Endothelial cell of umbilical vein (primary cell): ENCODE data around the gene RLN3. TPM values are rescaled to one million over a fixed set of nuclear protein-coding genes. Genes with fewer than 3 reads are reported as not detected.

Experiments
- BruUV-seq: library from RNA; stranded (reverse); fragments of 400-500 nt; replicated peaks from 2 replicates; lab custom pipeline; 2021; lab: Mats Ljungman, UMichigan
- CTCF ChIA-PET: fragments of 300-600, 350-600 bp; sonication (Branson Sonifier 250); formaldehyde crosslinking; loops from one replicate; lab custom pipeline; 2021; ENCODE audit warnings: antibody characterized with exemption, inconsistent platforms; lab: Charles Lee
- POLR2A ChIA-PET: fragments of 300-600, 350-600 bp; sonication (Branson Sonifier 250); formaldehyde crosslinking; loops from one replicate; lab custom pipeline; 2021; ENCODE audit warnings: antibody characterized with exemption, inconsistent platforms; lab: Charles Lee
- DNase-seq: peaks from one replicate; pipeline ENCODE4 v3.0.0-alpha.2; 2011; ENCODE audit warnings: low read depth, low spot score
- FAIRE-seq: peaks from 2 replicates; lab custom pipeline; 2011; peaks lifted over from hg19 to GRCh38; lab: Jason Lieb, UNC
- H2AFZ ChIP-seq: 2 replicates; pipeline ENCODE4 v1.6.0; 2012; ENCODE audit warnings: low read depth, low read length, control low read depth, inconsistent platforms
- H3K27ac ChIP-seq: 2 replicates; pipeline ENCODE4 v1.5.1; 2011; ENCODE audit warnings: low read depth, mild to moderate bottlenecking, control low read depth, low read length, moderate library complexity; ENCODE audit not compliant: insufficient read depth
- H3K27me3 ChIP-seq, 2 experiments: 2 replicates each; pipeline versions ENCODE4 v1.6.0 to v1.6.1; 2011; ENCODE audit warnings: low read length in 2 of 2, mixed read lengths in 1 of 2; ENCODE audit not compliant: control insufficient read depth in 2 of 2, insufficient read depth in 2 of 2
- H3K36me3 ChIP-seq, 2 experiments: 2 replicates in 1 of 2; 3 replicates in 1 of 2; pipeline ENCODE4 v1.5.1; 2011; ENCODE audit warnings: low read length in 2 of 2, mild to moderate bottlenecking in 1 of 2, moderate library complexity in 1 of 2; ENCODE audit not compliant: control insufficient read depth in 2 of 2, insufficient read depth in 2 of 2; ENCODE audit errors: extremely low read depth in 1 of 2
- H3K4me1 ChIP-seq: 3 replicates; pipeline ENCODE4 v1.5.1; 2011; ENCODE audit warnings: mild to moderate bottlenecking, low read length; ENCODE audit not compliant: control insufficient read depth, insufficient read depth; ENCODE audit errors: extremely low read depth
- H3K4me2 ChIP-seq: 2 replicates; pipeline ENCODE4 v1.6.1; 2011; ENCODE audit warnings: low read length, control low read depth, mixed read lengths; ENCODE audit not compliant: insufficient read depth
- H3K4me3 ChIP-seq, 3 experiments: fragments of 200-600 bp in 1 of 3; sonication (generic), shearing (Covaris generic) in 1 of 3; replicated peaks in 1 of 3; 2 replicates each; pipeline ENCODE4 v1.5.1; 2011 to 2016; ENCODE audit warnings: control low read depth in 3 of 3, low read length in 3 of 3, mild to moderate bottlenecking in 2 of 3, inconsistent platforms in 1 of 3, low read depth in 1 of 3, moderate library complexity in 1 of 3; ENCODE audit not compliant: insufficient read depth in 1 of 3
- H3K79me2 ChIP-seq: 2 replicates; pipeline ENCODE4 v1.6.0; 2012; ENCODE audit warnings: low read length, inconsistent platforms; ENCODE audit not compliant: control insufficient read depth, insufficient read depth
- H3K9ac ChIP-seq: replicated peaks from 2 replicates; pipeline ENCODE3; 2011; ENCODE audit warnings: low read length, control low read depth; ENCODE audit not compliant: insufficient read depth; ENCODE audit errors: extremely low read depth
- H3K9me1 ChIP-seq: replicated peaks from 3 replicates; pipeline ENCODE4 v1.6.0; 2011; ENCODE audit warnings: mild to moderate bottlenecking, low read length; ENCODE audit not compliant: control insufficient read depth, insufficient read depth; ENCODE audit errors: extremely low read depth
- H3K9me3 ChIP-seq: replicated peaks from 2 replicates; pipeline ENCODE4 v1.5.1; 2012; ENCODE audit warnings: low read length, inconsistent platforms; ENCODE audit not compliant: control insufficient read depth, insufficient read depth
- H4K20me1 ChIP-seq: replicated peaks from 2 replicates; pipeline ENCODE3; 2011; ENCODE audit warnings: mild to moderate bottlenecking, low read length; ENCODE audit not compliant: control insufficient read depth, insufficient read depth; ENCODE audit errors: extremely low read depth
- EZH2 ChIP-seq: IDR thresholded peaks from 2 replicates; pipeline ENCODE4 v1.6.1; 2012; ENCODE audit warnings: borderline replicate concordance, low read depth, mild to moderate bottlenecking, moderate library complexity, low read length, inconsistent platforms; ENCODE audit not compliant: severe bottlenecking
- FOS ChIP-seq: IDR thresholded peaks from 2 replicates; pipeline ENCODE4 v1.6.1; 2011; ENCODE audit warnings: mild to moderate bottlenecking, low read length, moderate library complexity, borderline replicate concordance; ENCODE audit not compliant: insufficient read depth
- GATA2 ChIP-seq: IDR thresholded peaks from 2 replicates; pipeline ENCODE4 v1.7.0; 2011; ENCODE audit warnings: low read depth, mild to moderate bottlenecking, moderate library complexity, mixed read lengths, low read length; ENCODE audit not compliant: insufficient read length, insufficient read depth
- JUN ChIP-seq: IDR thresholded peaks from 2 replicates; pipeline ENCODE4 v1.6.1; 2011; ENCODE audit warnings: borderline replicate concordance, low read depth; ENCODE audit not compliant: insufficient read length, insufficient read depth
- MYC ChIP-seq: IDR thresholded peaks from one replicate; pipeline ENCODE4 v1.6.1; 2011; ENCODE audit warnings: mild to moderate bottlenecking, low read depth, low read length
- POLR2A ChIP-seq: IDR thresholded peaks from 2 replicates; pipeline ENCODE4 v1.6.1; 2012; ENCODE audit warnings: low read depth, mild to moderate bottlenecking, control low read depth, low read length
- POLR2AphosphoS5 ChIP-seq: IDR thresholded peaks from 2 replicates; pipeline ENCODE4 v1.6.1; 2012; ENCODE audit warnings: low read depth, mild to moderate bottlenecking, control low read depth, low read length, moderate library complexity; ENCODE audit not compliant: insufficient read depth
- dilution Hi-C: fragments of 300-500 bp; cut with MboI; formaldehyde crosslinking; loops from one replicate; pipeline ENCODE4 v1.15.0; 2019; ENCODE audit warnings: low sequenced_read_pairs; ENCODE audit not compliant: extremely low pct_ligation_motif_present
- intact Hi-C: fragments of 100-400 bp; cut with micrococcal nuclease; formaldehyde crosslinking; loops from one replicate; pipeline ENCODE4 v1.10.0; 2022
- polyA plus RNA-seq, 4 experiments: library from polyadenylated mRNA; depleted of rRNA in 3 of 4; stranded (reverse) in 3 of 4; unstranded in 1 of 4; fragments of >200 nt; gene quantifications; 2 replicates each; pipeline versions ENCODE4 v1.2.1 to v1.2.3, GENCODE V29; 2011 to 2012; ENCODE audit warnings: missing spikeins in 1 of 4
- total RNA-seq: library from RNA; stranded (reverse); gene quantifications from 2 replicates; pipeline ENCODE4 v1.2.3, GENCODE V29; 2021
- TF ChIP-seq, protein P1 (sequence below): IDR thresholded peaks from 2 replicates; pipeline ENCODE4 v1.6.1; 2011; ENCODE audit not compliant: insufficient read depth, insufficient read length
- TF ChIP-seq, protein P2 (sequence below), 2 donors: IDR thresholded peaks; 1 replicate in 1 of 2; 2 replicates in 1 of 2; pipeline ENCODE4 v1.5.1; 2011; ENCODE audit warnings: low read length in 2 of 2, mild to moderate bottlenecking in 2 of 2, moderate library complexity in 2 of 2, control low read depth in 1 of 2, inconsistent platforms in 1 of 2, low read depth in 1 of 2; ENCODE audit not compliant: insufficient read depth in 1 of 2; ENCODE audit errors: extremely low read depth in 1 of 2

Gene RLN3
- total and polyA plus RNA-seq, 2 donors (not counting 3 experiments of a cell fraction or from before 2014, with no cell fraction given): not detected

DNA sequence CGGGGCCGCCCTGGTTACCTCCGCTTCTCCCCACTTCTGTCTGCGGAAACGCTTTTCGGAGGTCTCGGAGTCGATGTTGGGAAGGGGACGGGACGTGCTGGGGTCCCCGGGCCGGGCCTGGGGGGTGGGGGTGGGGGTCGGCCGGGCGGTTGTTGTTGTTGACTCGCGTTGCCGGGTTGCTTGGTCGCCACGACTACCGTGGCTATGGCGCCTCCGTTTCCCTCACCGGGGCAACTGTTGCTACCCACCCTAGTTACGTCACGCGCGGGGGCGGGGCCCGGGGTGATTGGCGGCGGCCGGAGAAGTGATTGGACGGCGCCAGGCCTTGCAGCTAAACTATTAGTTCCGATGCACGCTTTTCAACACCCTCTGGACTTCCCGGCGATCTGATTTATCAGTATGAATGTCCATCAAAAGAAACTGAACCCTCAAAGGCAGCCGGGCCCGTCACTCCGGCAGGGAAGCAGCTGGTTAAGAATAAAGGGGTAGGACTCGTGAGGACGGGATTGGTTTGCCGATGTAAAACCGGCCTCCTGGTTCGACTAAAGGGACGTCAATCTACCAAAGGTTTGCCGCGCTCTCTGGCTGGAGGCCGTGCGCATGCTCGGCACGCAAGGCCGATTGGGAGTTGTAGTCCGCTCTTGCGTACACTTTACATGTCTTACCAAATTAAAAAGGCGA is 21.7 kb upstream of the RLN3 start, which contains the start of gene RFX1:
TSS of gene RFX1 (minus strand) at position 236 of the 681 bp plus-strand sequence. CDS start 12,477 bp downstream, outside the sequence.
- Histone ChIP-seq H3K36me3 (no peaks in the 10 kb centered on the region), H3K9ac (peak within 1 kb of the TSS; percentile 94), H3K9me3 (no peaks in the 10 kb centered on the region), H3K27me3 (no peaks in the 10 kb centered on the region), H2AFZ (peak within 1 kb of the TSS; percentile 81), H3K27ac (peak within 1 kb of the TSS; percentile 91), H3K4me2 (peak within 1 kb of the TSS; percentile 62), H3K4me1 (peaks cover 20% of the 10 kb centered on the region), H3K79me2 (peaks cover 8% of the 10 kb centered on the region), H4K20me1 (no peaks in the 10 kb centered on the region), H3K4me3 (peak within 1 kb of the TSS; percentile 63 to 73 (median 69)), H3K9me1 (no peaks in the 10 kb centered on the region)
- FAIRE-seq (peak; percentile 99), DNase-seq (peak; percentile 100)
- TSS peak; percentile 16 for BruUV-seq
- intact Hi-C loops: loop anchor here (1.0 to 5.0 kb wide), 6 partner anchors 20 to 904 kb away; partner anchors contain the start of genes DCAF15, LYL1 and MISP3
- ChIA-PET CTCF (interaction anchor here (0.6 to 2.9 kb wide), 7 partner anchors 9 to 75 kb away, joined by 3 to 11 read pairs (median 4); partner anchors contain the start of gene IL27RA), POLR2A (interaction anchor here (0.6 to 0.7 kb wide), 2 partner anchors 8 to 45 kb away, joined by 4 to 13 read pairs; no protein-coding TSS in a partner anchor)
- no peak for TF ChIP-seq MYC
- TF ChIP-seq, protein P1, sequence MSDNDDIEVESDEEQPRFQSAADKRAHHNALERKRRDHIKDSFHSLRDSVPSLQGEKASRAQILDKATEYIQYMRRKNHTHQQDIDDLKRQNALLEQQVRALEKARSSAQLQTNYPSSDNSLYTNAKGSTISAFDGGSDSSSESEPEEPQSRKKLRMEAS: peak; percentile 67
- TF ChIP-seq POLR2A: no peak
- dilution Hi-C loops: no loop called here

- peak overlapping the region; percentile 81 for H2AFZ ChIP-seq
- DNase-seq (no peak), FAIRE-seq (no peak)
- H3K4me2 ChIP-seq: peak overlapping the region; percentile 62
- TSS peak; percentile 73 for BruUV-seq
- H3K9me3 ChIP-seq: no peaks in the 10 kb centered on the region
- intact Hi-C loops (loop anchor here (1.0 to 5.0 kb wide), 6 partner anchors 21 to 905 kb away; partner anchors contain the start of genes DCAF15, LYL1 and MISP3), dilution Hi-C loops (no loop called here)
- H3K27me3 ChIP-seq: no peaks in the 10 kb centered on the region
- ChIA-PET CTCF (interaction anchor here (0.6 to 2.9 kb wide), 8 partner anchors 10 to 75 kb away, joined by 3 to 11 read pairs (median 4); partner anchors contain the start of gene IL27RA), POLR2A (no interaction called here)
- peak overlapping the region; percentile 94 for H3K9ac ChIP-seq
- H3K36me3 ChIP-seq: no peaks in the 10 kb centered on the region
- peak overlapping the region; percentile 91 for H3K27ac ChIP-seq
- H4K20me1 ChIP-seq: no peaks in the 10 kb centered on the region
- H3K9me1 ChIP-seq: no peaks in the 10 kb centered on the region
- no peak for TF ChIP-seq FOS
- TF ChIP-seq MYC: no peak
- peak; percentile 38 for TF ChIP-seq POLR2AphosphoS5
- TF ChIP-seq GATA2: no peak
- peak; percentile 68 for TF ChIP-seq POLR2A
- TF ChIP-seq, protein P2, sequence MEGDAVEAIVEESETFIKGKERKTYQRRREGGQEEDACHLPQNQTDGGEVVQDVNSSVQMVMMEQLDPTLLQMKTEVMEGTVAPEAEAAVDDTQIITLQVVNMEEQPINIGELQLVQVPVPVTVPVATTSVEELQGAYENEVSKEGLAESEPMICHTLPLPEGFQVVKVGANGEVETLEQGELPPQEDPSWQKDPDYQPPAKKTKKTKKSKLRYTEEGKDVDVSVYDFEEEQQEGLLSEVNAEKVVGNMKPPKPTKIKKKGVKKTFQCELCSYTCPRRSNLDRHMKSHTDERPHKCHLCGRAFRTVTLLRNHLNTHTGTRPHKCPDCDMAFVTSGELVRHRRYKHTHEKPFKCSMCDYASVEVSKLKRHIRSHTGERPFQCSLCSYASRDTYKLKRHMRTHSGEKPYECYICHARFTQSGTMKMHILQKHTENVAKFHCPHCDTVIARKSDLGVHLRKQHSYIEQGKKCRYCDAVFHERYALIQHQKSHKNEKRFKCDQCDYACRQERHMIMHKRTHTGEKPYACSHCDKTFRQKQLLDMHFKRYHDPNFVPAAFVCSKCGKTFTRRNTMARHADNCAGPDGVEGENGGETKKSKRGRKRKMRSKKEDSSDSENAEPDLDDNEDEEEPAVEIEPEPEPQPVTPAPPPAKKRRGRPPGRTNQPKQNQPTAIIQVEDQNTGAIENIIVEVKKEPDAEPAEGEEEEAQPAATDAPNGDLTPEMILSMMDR (IDR thresholded peaks at IDR 0.05; ENCODE audit: extremely low read depth in 1 of 2, insufficient read depth in 1 of 2, low read depth in 1 of 2, low read length in 2 of 2): no peak
- TF ChIP-seq EZH2: no peak
- TF ChIP-seq, protein P1: no peak
- TF ChIP-seq JUN: peak; percentile 76
- H3K4me1 ChIP-seq: peaks cover 20% of the 10 kb centered on the region
- H3K4me3 ChIP-seq: peak overlapping the region; percentile 35 to 73 (median 63)
- H3K79me2 ChIP-seq: peaks cover 8% of the 10 kb centered on the region
Measured at GRCh38 chr19:14006766-14007562, 21.0 kb upstream of the RLN3 start.
